GM19099 (cell line): ENCODE results near the gene C16orf95.

Experiments
- POLR2A ChIP-seq: IDR thresholded peaks from 3 replicates; pipeline ENCODE4 v1.6.1; 2011; ENCODE audit warnings: low read depth; ENCODE audit not compliant: insufficient read length; ENCODE audit errors: extremely low read depth

Gene C16orf95

GRCh38 chr16:87273471-87274030 lies 43.6 kb downstream of the C16orf95 start:
- no peak for TF ChIP-seq POLR2A

GRCh38 chr16:87271256-87271655 lies 45.9 kb downstream of the C16orf95 start:
- no peak for TF ChIP-seq POLR2A

- no peak for TF ChIP-seq POLR2A
Observed at GRCh38 chr16:87267566-87267965, 49.6 kb downstream of the C16orf95 start.

GRCh38 chr16:87266846-87267245 lies 50.3 kb downstream of the C16orf95 start:
- TF ChIP-seq POLR2A: no peak

GRCh38 chr16:87265261-87265660 lies 51.9 kb downstream of the C16orf95 start:
- no peak for TF ChIP-seq POLR2A

- no peak for TF ChIP-seq POLR2A
Observed at GRCh38 chr16:87264634-87265033, 52.6 kb downstream of the C16orf95 start.

GRCh38 chr16:87263418-87264052 lies 53.7 kb downstream of the C16orf95 start:
- TF ChIP-seq POLR2A: no peak

GRCh38 chr16:87259431-87259830 lies 57.8 kb downstream of the C16orf95 start:
- no peak for TF ChIP-seq POLR2A

GRCh38 chr16:87255866-87256265 lies 61.3 kb downstream of the C16orf95 start:
- TF ChIP-seq POLR2A: no peak

- no peak for TF ChIP-seq POLR2A
Observed at GRCh38 chr16:87254734-87255133, 62.5 kb downstream of the C16orf95 start.

- TF ChIP-seq POLR2A: no peak
Observed at GRCh38 chr16:87254296-87254695, 62.9 kb downstream of the C16orf95 start.

- TF ChIP-seq POLR2A: no peak
Observed at GRCh38 chr16:87253536-87253935, 63.7 kb downstream of the C16orf95 start.
